ENCODE results near the gene PDZD7.

The PDZD7 gene

GRCh38 chr10:101031128-101031795, at the start of gene PDZD7, which contains the start of gene SFXN3:
PDZD7 (minus strand) TSS chr10:101031129; CDS start chr10:101030219, 910 bp downstream.
SFXN3 (plus strand) TSS chr10:101031234; CDS start chr10:101034695, 3,461 bp downstream.
- DNase-seq (ENCODE audit: low read depth in 2 of 2) = peak; percentile 91 to 97

GRCh38 chr10:101079874-101080273, 48.9 kb upstream of the PDZD7 start:
- no peak for DNase-seq (ENCODE audit: low read depth in 2 of 2)

- DNase-seq (ENCODE audit: low read depth in 2 of 2) = no peak
Observed at GRCh38 chr10:101076630-101077029, 45.7 kb upstream of the PDZD7 start.

- DNase-seq (ENCODE audit: low read depth in 2 of 2) = no peak
Observed at GRCh38 chr10:101075775-101076174, 44.8 kb upstream of the PDZD7 start.

- no peak for DNase-seq (ENCODE audit: low read depth in 2 of 2)
Observed at GRCh38 chr10:101073631-101074030, 42.7 kb upstream of the PDZD7 start.

GRCh38 chr10:101072923-101073322, 42.0 kb upstream of the PDZD7 start:
- no peak for DNase-seq (ENCODE audit: low read depth in 2 of 2)

GRCh38 chr10:101071885-101072433, 41.0 kb upstream of the PDZD7 start:
- DNase-seq (ENCODE audit: low read depth in 2 of 2) = no peak

GRCh38 chr10:101071267-101071884, 40.4 kb upstream of the PDZD7 start:
- peak; percentile 25 to 42 for DNase-seq (ENCODE audit: low read depth in 2 of 2)

GRCh38 chr10:101070098-101070497, 39.2 kb upstream of the PDZD7 start:
- no peak for DNase-seq (ENCODE audit: low read depth in 2 of 2)

- DNase-seq (ENCODE audit: low read depth in 2 of 2) = no peak
Observed at GRCh38 chr10:101069441-101069840, 38.5 kb upstream of the PDZD7 start.

GRCh38 chr10:101067356-101068083, 36.6 kb upstream of the PDZD7 start:
- peak; percentile 56 to 70 for DNase-seq (ENCODE audit: low read depth in 2 of 2)

GRCh38 chr10:101066896-101067355, 36.0 kb upstream of the PDZD7 start:
- DNase-seq (ENCODE audit: low read depth in 2 of 2) = no peak

- DNase-seq (ENCODE audit: low read depth in 2 of 2) = no peak
Observed at GRCh38 chr10:101066146-101066895, 35.4 kb upstream of the PDZD7 start.

- DNase-seq (ENCODE audit: low read depth in 2 of 2) = no peak
Observed at GRCh38 chr10:101065481-101066145, 34.7 kb upstream of the PDZD7 start.

- DNase-seq (ENCODE audit: low read depth in 2 of 2) = no peak
Observed at GRCh38 chr10:101064415-101065030, 33.6 kb upstream of the PDZD7 start.

- DNase-seq (ENCODE audit: low read depth in 2 of 2) = no peak
Observed at GRCh38 chr10:101063548-101064414, 32.9 kb upstream of the PDZD7 start.

- DNase-seq (ENCODE audit: low read depth in 2 of 2) = no peak
Observed at GRCh38 chr10:101063050-101063525, 32.2 kb upstream of the PDZD7 start.

- peak in 1 of 2 donors; percentile 48 for DNase-seq (ENCODE audit: low read depth in 2 of 2)
Observed at GRCh38 chr10:101062232-101063049, 31.5 kb upstream of the PDZD7 start.
